ENCODE measurements around the gene POU2F3. TPM values are rescaled to one million over a fixed set of nuclear protein-coding genes. Genes with fewer than 3 reads are reported as not detected.

Gene POU2F3
- total and polyA plus RNA-seq, 4 donors, result 2.6 to 3.9 (median 3.1) TPM

GRCh38 chr11:120216426-120217102 is 23.4 kb upstream of the POU2F3 start:
- Histone ChIP-seq H3K4me1 (ENCODE audit: control insufficient read depth in 5 of 5, insufficient read depth in 5 of 5, low read length in 5 of 5) (peaks cover 0 to 40% (median 12%) of the 10 kb centered on the region in 5 donors), H3K4me3 (no peak overlapping the region)

DNA sequence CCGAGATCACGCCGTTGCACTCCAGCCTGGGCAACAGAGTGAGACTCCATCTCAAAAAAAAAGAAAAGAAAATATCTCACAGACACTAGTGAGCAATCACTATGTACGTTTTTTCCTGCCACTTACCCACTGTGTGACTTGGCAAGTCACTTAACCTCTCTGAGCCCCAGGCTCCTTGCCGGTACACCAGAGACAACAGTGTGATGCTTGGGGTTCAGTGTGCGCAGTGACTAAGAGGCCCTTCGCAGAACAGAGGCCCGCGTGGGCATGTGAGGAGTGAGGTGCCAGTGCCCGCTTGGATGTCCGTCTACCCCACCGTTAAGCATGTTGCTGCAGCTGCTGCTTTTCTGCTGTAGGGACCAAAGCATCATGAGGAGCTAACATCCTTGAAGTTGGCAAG is 22.4 kb upstream of the POU2F3 start:
- H3K9ac ChIP-seq (ENCODE audit: insufficient read depth in 1 of 2, low read length in 2 of 2), result no peak overlapping the region
- no peak for DNase-seq
- peaks cover 0 to 40% (median 12%) of the 10 kb centered on the region in 5 donors for H3K4me1 ChIP-seq (ENCODE audit: control insufficient read depth in 5 of 5, insufficient read depth in 5 of 5, low read length in 5 of 5)

More at GRCh38 chr11:120216426-120217102, 23.4 kb upstream of the POU2F3 start:
- Histone ChIP-seq H3K9me3 (ENCODE audit: control insufficient read depth in 4 of 4, insufficient read depth in 3 of 4, low read length in 3 of 4) (no peaks in the 10 kb centered on the region), H3K36me3 (ENCODE audit: control insufficient read depth in 4 of 4, insufficient read depth in 4 of 4, low read length in 4 of 4) (peaks cover 0 to 12% (median 2%) of the 10 kb centered on the region in 4 donors), H3K27me3 (ENCODE audit: control insufficient read depth in 3 of 3, insufficient read depth in 3 of 3, low read length in 2 of 3) (no peaks in the 10 kb centered on the region), H3K9ac (ENCODE audit: insufficient read depth in 1 of 2, low read length in 2 of 2) (peak overlapping the region in 1 of 2 donors; percentile 38), H3K27ac (ENCODE audit: low read depth in 1 of 2, low read length in 1 of 2) (no peak overlapping the region)
- no peak for ATAC-seq (ENCODE audit: insufficient read depth, low FRiP score)
- TF ChIP-seq, protein P1, sequence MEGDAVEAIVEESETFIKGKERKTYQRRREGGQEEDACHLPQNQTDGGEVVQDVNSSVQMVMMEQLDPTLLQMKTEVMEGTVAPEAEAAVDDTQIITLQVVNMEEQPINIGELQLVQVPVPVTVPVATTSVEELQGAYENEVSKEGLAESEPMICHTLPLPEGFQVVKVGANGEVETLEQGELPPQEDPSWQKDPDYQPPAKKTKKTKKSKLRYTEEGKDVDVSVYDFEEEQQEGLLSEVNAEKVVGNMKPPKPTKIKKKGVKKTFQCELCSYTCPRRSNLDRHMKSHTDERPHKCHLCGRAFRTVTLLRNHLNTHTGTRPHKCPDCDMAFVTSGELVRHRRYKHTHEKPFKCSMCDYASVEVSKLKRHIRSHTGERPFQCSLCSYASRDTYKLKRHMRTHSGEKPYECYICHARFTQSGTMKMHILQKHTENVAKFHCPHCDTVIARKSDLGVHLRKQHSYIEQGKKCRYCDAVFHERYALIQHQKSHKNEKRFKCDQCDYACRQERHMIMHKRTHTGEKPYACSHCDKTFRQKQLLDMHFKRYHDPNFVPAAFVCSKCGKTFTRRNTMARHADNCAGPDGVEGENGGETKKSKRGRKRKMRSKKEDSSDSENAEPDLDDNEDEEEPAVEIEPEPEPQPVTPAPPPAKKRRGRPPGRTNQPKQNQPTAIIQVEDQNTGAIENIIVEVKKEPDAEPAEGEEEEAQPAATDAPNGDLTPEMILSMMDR (IDR thresholded peaks at IDR 0.05; ENCODE audit: control extremely low read depth, extremely low read depth), result no peak
- 89 to 95% methylated on average over 8 of the region's 8 CpGs for WGBS, 2 donors
- no peak for DNase-seq

DNA sequence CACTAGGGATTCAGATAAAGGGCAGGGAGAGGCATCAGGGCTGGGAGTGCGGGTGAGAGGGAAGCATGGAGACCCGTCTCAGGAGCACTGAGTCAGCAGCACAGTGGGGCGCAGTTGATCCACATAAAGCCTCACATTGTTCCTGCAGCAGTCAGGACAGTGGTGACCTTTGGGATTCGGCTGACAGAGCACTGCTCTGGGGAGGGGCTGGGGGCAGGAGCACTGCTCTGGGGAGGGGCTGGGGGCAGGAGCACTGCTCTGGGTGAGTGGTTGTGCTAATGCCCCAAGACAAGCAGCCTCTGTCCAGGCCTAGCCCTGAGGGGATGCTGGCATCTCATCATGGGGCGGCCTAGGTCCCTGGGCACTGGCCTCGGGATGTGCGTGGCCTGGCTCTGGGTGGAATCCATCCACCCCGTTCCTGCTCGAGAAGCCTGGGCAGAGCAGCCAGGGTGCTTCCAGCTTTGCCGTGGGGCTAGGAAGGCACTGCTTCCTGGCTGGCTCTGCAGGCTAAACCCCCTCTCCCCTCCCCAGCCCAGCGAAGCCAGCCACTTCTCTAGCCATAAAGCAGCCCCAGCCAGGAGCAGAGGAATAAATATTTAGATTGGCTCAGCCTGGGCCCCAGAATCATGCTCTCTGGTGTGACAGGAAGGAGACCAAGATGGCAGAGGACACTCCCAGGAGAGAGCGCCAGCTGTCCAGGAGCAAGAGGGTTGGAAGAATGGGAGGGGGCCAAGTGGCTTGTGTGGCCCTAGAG is 21.8 kb upstream of the POU2F3 start:
- no peaks in the 10 kb centered on the region for H3K9me3 ChIP-seq (ENCODE audit: control insufficient read depth in 4 of 4, insufficient read depth in 3 of 4, low read length in 3 of 4)
- WGBS, 2 donors, result 69 to 80% methylated on average over 12 of the region's 12 CpGs
- no peak for ATAC-seq (ENCODE audit: insufficient read depth, low FRiP score)
- no peak overlapping the region for H3K4me3 ChIP-seq
- peaks cover 0 to 12% (median 2%) of the 10 kb centered on the region in 4 donors for H3K36me3 ChIP-seq (ENCODE audit: control insufficient read depth in 4 of 4, insufficient read depth in 4 of 4, low read length in 4 of 4)
- no peak overlapping the region for H3K9ac ChIP-seq (ENCODE audit: insufficient read depth in 1 of 2, low read length in 2 of 2)
- peaks cover 0 to 34% (median 12%) of the 10 kb centered on the region in 5 donors for H3K4me1 ChIP-seq (ENCODE audit: control insufficient read depth in 5 of 5, insufficient read depth in 5 of 5, low read length in 5 of 5)
- H3K27me3 ChIP-seq (ENCODE audit: control insufficient read depth in 3 of 3, insufficient read depth in 3 of 3, low read length in 2 of 3), result no peaks in the 10 kb centered on the region
- DNase-seq, result peak; percentile 70 to 76 (median 74)
- peak overlapping the region in 1 of 2 donors; percentile 1 for H3K27ac ChIP-seq (ENCODE audit: low read depth in 1 of 2, low read length in 1 of 2)
- TF ChIP-seq, protein P1 (IDR thresholded peaks at IDR 0.05; ENCODE audit: control extremely low read depth, extremely low read depth), result no peak

More for the DNA sequence above, 22.4 kb upstream of the POU2F3 start:
- no peak overlapping the region for H3K27ac ChIP-seq (ENCODE audit: low read depth in 1 of 2, low read length in 1 of 2)
- 91 to 95% methylated on average over 12 of the region's 12 CpGs for WGBS, 2 donors
- peaks cover 0 to 12% (median 2%) of the 10 kb centered on the region in 4 donors for H3K36me3 ChIP-seq (ENCODE audit: control insufficient read depth in 4 of 4, insufficient read depth in 4 of 4, low read length in 4 of 4)
- TF ChIP-seq, protein P1 (IDR thresholded peaks at IDR 0.05; ENCODE audit: control extremely low read depth, extremely low read depth), result no peak
- H3K9me3 ChIP-seq (ENCODE audit: control insufficient read depth in 4 of 4, insufficient read depth in 3 of 4, low read length in 3 of 4), result no peaks in the 10 kb centered on the region
- ATAC-seq (ENCODE audit: insufficient read depth, low FRiP score), result no peak
- no peaks in the 10 kb centered on the region for H3K27me3 ChIP-seq (ENCODE audit: control insufficient read depth in 3 of 3, insufficient read depth in 3 of 3, low read length in 2 of 3)
- H3K4me3 ChIP-seq, result no peak overlapping the region

Data from lung (tissue), 12 donors.